NB4 (cell line): ENCODE results near the gene XRCC6.

ENCODE experiments used
- DNase-seq: peaks from one replicate; pipeline ENCODE4 v3.0.0; 2010; ENCODE audit warnings: low read depth
- H3K4me3 ChIP-seq: one replicate; pipeline ENCODE4 v1.5.1; 2011; ENCODE audit warnings: mild to moderate bottlenecking, low read depth, low read length, moderate library complexity
- CTCF ChIP-seq: IDR thresholded peaks from one replicate; pipeline ENCODE4 v1.5.1; 2012; ENCODE audit warnings: low read depth, low read length
- MAX ChIP-seq: IDR thresholded peaks from 2 replicates; pipeline ENCODE4 v1.6.1; 2011; ENCODE audit warnings: low read depth, low read length
- MYC ChIP-seq: IDR thresholded peaks from 2 replicates; pipeline ENCODE4 v1.6.1; 2011; ENCODE audit warnings: low read depth, low read length
- POLR2A ChIP-seq: IDR thresholded peaks from 2 replicates; pipeline ENCODE4 v1.6.1; 2011; ENCODE audit warnings: mild to moderate bottlenecking; ENCODE audit not compliant: insufficient read length; ENCODE audit errors: extremely low read depth

Gene XRCC6

DNA sequence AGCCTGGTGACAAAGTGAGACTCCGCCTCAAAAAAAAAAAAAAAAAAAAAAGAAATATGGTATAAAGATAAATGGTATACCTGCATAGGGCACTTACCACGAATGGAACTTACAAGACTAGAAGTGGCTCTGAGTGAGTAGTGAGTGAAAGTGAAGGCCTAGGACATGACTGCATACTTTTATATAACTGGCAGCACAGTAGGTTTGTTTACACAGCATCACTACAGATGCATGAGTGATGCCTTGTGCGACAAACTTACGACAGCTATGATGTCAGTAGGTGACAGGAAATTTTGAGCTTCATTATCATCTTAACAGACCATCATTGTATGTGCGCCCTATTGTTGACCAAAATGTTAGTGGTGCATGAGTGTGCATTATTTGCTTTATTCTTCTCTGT, 17.7 kb downstream of the XRCC6 start:
- TF ChIP-seq CTCF, result no peak
- no peak for TF ChIP-seq POLR2A
- no peak for TF ChIP-seq MAX
- no peak for TF ChIP-seq MYC
- DNase-seq, result no peak
- H3K4me3 ChIP-seq, result no peak overlapping the region

GRCh38 chr22:41641854-41642253, 20.8 kb downstream of the XRCC6 start:
- TF ChIP-seq MYC (no peak), POLR2A (no peak), CTCF (no peak)
- DNase-seq, result no peak
- no peak overlapping the region for H3K4me3 ChIP-seq

- TF ChIP-seq MAX, result no peak
- TF ChIP-seq POLR2A, result no peak
- TF ChIP-seq CTCF, result no peak
- no peak for TF ChIP-seq MYC
These were observed 21.4 kb downstream of the XRCC6 start for GRCh38 chr22:41642331-41643110.

GRCh38 chr22:41647771-41648170, 26.7 kb downstream of the XRCC6 start:
- DNase-seq, result no peak
- H3K4me3 ChIP-seq, result no peak overlapping the region
- no peak for TF ChIP-seq CTCF
- no peak for TF ChIP-seq POLR2A
- no peak for TF ChIP-seq MYC
- TF ChIP-seq MAX, result no peak

More at GRCh38 chr22:41642331-41643110, 21.4 kb downstream of the XRCC6 start:
- no peak overlapping the region for H3K4me3 ChIP-seq
- no peak for DNase-seq

DNA sequence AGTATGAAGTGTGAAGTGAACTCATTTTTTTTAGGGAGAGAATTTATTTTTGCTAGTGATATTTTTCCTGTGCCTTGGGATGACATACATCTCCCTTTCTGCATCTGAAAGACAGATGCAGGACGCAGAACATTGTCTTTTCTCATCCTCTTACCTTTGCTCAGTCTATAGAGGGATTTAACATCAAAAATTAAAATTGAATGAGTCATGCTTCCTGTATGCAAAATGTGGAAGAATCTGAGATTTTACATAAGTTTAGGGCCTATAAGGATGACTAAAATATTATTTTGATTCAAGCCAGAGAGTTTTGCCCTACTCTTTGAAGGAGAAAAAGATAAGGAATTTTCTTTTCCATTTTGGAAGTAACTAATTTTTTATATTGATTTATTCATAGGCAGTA, 27.3 kb downstream of the XRCC6 start:
- TF ChIP-seq CTCF (no peak), POLR2A (no peak), MYC (no peak), MAX (no peak)
- no peak for DNase-seq
- H3K4me3 ChIP-seq, result no peak overlapping the region

DNA sequence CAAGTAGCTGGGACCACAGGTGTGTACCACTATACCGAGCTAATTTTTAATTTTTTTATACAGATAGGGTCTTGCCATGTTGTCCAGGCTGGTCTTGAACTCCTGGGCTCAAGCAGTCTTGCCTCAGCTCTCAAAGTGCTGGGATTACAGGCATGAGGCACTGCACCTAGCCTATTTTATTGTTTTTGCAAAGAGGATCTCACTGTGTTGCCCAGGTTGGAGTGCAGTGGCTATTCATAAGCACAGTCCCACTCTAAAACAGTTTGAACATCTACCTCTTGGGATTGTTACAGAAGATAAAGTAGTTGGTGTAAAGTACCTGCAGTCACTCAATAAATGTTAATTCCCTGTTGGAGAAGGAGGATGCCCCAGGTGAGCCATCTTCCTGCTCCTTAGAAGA, 29.1 kb downstream of the XRCC6 start:
- TF ChIP-seq CTCF (no peak), POLR2A (no peak), MYC (no peak)
- DNase-seq, result no peak
- no peak overlapping the region for H3K4me3 ChIP-seq
